C1 segment of cervical spinal cord (tissue), 14 donors: Measurements from ENCODE around the gene INPP4A.

ENCODE experiments used
- DNase-seq, 14 donors: peaks; one replicate each; lab custom pipeline; 2025; lab: John Stamatoyannopoulos, UW

INPP4A gene

DNA sequence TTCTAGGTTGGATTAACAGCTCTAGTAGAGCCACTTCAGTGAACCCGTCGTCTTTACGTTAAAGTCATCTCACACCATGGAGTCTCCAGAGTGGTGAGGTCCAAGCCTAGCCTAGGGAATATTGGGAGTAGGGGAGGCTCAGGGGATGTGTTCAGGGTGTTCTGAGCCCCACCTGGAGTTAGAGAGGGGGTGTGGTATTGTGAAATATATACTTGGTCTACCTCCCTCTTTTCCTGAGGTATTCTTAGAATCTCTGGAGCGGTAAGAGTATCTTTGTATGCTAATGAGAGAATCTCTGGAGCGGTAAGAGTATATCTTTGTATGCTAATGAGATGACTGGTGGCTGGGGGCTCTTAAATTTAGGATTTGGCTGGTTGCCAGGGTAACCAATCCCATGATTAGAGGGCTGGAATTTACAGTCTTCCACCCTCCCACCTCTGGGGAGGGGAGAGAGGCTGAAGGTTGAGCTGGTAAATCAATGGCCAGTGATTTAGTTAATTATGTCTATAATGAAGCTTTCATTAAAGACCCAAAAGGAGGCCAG lies 69.5 kb downstream of the INPP4A start:
- DNase-seq, result no peak

DNA sequence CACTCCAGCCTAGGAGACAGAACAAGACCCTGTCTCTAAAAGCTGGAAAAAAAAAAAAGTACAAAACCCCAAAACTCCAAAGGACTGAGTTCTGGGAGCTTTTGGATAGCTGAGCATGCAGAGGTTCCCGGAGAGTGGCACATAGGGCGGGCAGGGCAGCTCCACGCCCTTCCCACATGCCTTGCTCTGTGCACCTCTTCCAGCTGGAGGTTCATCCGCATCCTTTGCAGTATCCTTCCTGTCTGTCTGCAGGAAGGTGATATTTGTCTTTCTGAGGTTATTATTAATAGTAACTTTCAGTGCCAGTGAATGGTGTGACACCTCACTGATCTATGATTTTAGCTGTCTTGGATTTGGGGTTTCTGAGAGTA lies 70.2 kb downstream of the INPP4A start:
- DNase-seq, result no peak

DNA sequence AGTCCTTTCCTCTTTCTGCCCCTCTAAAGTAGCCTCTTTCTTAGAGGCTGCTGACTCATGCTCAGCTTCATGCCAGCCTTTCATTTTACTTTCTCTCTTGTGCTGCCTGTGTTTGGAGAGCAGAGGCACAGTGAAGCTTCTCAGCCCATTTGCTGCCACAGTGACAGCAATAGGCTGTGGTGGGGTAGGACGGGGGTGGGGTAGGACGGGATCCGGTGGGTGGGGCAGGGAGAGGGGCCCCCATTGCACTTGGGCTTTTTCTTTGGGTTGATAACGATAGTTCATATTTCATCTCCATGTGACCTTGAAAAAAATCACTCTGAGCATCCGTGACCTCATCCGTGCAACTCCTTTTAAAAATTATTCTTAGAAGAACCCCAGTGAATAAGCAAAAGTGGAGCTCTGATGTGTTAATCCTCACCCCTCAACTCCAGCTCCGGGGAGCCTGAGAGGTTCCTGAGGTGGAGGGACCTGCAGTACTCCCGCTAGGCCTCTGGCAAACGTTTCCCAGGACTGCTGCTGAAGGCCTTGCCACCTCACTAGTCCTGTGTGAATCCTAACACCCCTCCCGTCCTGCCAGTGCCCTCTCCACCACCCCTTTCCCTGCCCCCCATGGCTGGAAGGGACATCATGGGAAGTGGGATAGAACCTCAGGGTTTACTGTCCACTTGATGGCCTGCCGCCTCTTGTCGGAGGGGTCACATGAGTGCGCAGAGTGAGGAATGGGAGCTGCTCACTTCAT lies 70.8 kb downstream of the INPP4A start:
- peak in 1 of 14 donors; percentile 34 for DNase-seq

DNA sequence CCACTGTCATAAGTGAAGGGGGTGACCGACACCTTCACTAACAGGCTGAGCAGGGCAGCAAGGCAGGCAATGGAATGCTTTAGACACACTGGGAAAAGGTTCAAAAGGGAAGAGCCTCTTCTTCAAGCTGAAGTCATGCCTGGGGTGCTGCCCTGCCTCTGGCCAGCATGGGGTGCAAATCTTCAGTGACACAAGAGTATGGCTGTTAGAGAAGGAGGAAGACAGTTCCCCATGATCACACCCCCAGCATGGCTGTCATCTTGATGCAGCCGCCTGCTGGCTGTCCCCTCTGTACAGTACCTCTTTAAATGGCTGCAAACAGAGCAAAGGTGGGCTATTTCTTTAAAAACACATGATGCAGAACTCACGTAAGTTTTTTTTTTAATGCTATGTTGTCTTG lies 71.9 kb downstream of the INPP4A start:
- no peak for DNase-seq

DNA sequence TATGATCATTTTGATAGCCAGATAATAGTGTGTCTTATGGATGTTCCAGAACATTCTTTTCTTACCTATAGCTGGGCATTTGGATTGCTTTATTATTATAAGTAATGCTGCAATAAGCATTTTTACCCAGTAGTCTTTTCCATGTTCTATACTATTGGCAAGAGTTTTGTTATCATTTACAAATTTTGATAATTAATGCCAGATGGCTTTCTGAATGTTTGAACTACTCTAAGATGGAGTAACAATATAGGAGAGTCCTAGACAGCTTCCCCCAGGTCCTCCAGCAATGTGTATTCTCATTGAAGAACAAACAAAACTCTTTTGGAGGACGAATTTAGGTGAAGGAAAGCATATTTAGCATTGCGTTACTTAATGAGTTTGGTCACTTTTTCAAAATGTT lies 73.0 kb downstream of the INPP4A start:
- no peak for DNase-seq

DNA sequence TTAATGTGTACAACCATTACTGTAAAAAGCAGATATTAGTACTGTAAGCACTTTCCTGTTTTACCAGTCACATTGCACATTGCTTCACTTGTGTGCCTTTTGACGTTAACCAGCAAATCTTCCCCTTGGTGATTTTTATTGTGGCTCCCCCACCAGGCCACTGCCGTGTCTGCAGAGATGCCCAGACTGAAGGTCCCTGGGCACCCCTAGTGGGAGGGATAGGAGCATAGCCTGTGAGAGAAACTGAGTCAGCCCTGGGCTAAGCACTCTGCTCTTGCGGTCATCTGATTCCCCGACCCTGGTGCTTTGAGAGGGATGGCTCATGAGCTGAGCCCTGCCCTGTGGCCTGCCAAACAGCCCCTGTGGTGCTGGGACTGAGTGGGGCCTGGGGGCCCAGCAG lies 73.4 kb downstream of the INPP4A start:
- DNase-seq, result peak in 2 of 14 donors; percentile 15 to 33

DNA sequence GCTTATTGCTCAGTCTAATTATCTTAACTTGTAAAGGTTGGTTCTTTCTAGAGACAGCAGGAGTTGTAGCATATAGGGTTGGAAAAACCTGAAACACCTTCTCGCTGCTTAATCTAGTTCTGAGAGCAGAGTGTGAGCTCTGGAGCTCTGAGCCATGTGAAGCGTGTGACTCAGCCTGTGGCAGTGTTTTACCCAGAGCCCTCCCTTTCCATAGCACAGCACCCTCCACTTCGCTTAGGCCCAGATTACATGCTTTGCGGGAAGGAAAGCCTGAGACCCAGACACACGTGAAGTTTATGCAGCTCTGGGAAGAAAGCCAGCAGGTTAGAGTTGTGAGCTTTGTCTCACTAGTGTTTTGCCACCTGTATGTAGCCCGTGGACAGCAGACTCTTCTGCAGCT lies 74.5 kb downstream of the INPP4A start:
- peak in 1 of 14 donors; percentile 40 for DNase-seq

DNA sequence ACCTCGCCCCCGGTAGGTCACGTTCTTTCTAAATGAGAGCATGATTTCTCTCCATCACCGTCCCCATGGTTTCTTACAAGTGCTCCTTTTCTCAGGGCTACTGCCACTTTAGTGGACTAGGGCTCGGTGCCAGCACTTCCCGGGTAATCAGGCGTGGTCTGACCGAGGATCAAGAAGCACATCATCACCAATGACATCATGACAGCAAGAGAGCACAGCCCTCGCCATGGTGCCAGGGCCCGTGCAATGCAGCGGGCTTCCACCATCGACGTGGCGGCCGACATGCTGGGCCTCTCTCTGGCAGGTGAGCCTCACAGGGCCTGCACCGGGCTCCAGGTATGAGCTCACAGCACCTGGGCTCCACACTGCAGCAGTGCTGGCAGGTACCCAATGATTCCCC lies 75.2 kb downstream of the INPP4A start:
- DNase-seq, result peak in 1 of 14 donors; percentile 31

DNA sequence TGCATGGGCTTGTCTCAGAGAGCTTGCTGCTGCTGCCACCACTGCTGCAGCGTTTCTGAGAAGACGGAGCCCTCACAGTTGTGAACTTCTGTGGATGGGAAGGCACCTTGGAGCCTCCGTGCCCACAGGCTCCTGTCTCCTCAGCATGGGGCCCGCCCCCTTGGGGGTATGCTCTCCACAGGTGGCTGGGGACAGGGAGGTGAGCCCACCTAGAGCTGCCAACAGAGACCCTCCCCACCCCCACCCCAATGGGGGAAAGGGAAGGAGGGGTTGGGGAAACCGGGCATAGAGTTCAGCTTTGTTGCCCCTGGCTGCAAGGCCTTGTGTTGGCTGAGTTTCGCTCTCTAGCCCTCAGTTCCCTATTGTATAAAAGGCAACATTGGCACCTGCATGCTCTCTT lies 76.1 kb downstream of the INPP4A start:
- DNase-seq, result no peak

DNA sequence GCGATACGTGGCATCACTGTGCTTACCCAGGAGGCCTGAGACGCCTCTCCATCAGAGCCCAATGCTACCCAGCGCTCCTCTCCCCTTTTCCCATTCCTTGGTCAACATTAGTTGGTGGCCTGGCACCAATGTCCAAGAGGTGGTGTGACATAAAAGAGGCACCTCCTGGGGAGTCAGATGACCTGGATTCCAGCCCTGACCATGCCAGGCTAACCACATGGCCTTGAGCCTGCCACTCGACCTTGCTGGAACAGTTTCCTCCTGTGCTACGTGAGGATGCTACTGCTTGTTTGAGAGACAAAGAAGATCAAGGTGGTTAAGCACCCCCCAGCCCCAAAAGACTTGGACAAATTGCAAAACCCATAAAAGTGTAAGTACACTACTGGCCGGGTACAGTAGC lies 76.6 kb downstream of the INPP4A start:
- peak in 1 of 14 donors; percentile 72 for DNase-seq

DNA sequence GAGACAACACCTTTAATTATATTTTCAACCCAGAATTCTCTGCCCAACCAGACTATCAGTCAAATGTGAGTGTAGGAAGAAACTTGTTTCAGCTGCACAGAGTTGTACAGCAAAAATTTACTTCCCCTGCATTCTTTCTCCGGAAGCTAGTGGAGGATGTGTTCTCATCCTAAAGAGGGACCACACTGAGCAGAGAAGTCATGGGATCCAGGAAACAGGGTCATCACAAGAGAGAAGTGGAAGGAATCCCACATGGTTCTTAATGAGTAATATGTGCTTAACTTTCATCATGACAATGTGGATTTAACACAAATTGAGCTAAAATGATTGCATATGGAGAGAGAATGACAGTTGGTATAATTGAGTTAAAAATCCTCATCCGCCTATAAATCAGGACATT lies 78.2 kb downstream of the INPP4A start:
- DNase-seq, result no peak

DNA sequence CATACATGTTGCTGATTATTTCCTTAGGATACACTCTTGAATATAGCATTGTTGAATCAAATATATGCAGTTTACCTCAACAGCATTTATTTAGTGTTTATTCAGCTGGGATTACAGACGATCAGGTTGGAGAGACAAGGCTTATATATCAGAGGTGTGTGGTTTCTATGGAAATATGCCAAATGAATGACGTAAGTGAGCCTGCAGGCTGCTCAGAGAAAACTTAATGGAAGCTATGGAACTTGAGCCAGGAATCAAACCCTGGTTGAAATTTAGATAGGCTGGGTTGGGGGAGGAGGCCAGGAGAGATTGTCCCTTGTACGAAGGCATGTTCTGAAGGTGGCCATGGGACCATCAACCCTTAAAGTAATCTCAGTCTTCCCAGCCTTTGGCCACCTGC lies 79.5 kb downstream of the INPP4A start:
- DNase-seq, result peak in 1 of 14 donors; percentile 31

DNA sequence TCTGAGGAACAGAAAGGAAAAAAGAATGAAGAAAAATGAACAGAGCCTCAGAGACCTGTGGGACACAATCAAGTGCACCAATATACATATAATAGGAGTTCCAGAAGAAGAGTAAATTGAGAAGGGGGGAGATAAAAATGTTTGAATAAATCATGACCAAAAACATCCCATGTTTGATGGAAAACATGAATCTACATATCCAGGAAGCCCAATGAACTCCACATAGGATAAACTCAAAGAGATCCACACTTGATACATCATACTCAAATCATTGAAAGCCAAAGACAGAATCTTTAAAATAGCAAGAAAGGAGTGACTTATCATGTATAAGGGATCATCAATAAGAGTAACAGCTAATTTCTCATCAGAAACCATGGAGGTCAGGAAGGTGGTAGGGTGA lies 83.7 kb downstream of the INPP4A start:
- DNase-seq, result no peak

DNA sequence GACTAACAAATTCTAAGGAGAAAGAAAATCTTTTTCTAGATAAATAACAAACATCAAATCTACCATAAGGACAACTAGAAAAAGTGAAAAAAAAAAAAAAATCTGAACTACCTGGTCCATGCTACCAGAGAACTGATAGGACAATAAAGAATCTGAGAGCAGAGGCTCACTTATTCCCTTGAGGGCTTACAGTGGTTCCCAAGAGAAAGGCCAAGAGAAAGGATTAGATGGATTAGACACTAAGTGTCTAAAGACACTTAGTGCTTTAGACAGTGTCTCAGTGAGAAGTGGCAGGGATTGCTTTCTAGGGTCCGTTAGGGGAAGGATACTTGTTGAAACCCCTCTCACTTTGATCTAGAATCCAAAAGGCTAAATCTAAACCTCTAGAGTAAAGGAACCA lies 85.5 kb downstream of the INPP4A start:
- DNase-seq, result no peak

DNA sequence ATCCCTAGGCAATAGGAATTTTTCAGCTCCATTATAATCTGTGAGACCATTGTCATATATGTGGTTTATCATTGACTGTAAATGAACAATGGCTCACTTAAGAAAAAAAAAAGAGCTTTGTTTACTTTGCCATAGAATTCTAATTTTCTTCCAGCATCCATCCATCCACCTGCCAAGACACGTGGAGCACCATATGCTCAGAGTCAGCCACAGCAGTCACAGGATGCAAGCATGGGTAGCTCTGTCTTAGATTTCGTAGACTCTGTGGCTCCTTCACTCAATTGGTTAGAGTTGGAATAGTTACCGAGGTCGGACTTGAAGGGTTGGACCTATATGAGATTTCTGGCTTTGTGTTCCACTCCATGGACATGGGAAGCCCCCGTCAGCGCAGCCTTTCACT lies 88.1 kb downstream of the INPP4A start:
- peak in 1 of 14 donors; percentile 87 for DNase-seq

DNA sequence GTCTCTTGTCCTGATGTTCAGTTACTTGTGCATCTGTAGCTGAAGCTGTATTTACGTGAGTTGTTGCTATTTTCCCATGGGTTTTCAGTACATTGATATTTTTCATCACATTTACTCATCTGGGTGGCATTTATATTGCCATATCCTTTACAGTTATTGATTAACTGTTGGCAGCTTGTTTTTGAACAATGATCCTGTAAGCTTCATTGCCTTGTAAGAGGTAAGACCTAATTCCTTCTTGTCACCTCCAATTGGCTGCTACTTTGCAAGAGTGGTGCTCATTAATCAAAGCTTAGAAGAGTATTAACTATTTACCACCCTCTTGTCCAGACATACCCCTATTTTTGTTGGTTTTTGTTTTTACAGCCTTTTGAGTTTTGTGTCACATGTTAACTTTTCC lies 88.9 kb downstream of the INPP4A start:
- no peak for DNase-seq

DNA sequence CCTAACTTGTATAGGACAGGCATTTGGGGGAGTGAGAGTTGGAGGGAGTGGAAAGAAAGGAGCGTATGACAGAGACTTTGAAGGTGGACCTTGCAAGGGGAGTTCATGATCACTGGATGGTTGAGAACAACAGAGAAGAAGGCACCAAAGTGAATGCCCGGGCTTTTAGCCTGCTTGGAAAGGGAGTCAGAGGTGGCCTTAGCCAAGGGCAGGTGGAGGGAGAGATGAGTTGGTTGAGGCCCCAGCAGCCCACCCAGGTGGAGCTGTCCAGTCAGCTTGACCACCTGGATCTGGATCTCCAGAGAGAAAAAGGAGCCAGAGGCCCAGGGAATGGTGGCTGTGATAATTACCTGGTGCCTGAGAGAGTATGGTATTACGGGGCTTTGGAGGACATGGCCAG lies 90.1 kb downstream of the INPP4A start:
- no peak for DNase-seq

DNA sequence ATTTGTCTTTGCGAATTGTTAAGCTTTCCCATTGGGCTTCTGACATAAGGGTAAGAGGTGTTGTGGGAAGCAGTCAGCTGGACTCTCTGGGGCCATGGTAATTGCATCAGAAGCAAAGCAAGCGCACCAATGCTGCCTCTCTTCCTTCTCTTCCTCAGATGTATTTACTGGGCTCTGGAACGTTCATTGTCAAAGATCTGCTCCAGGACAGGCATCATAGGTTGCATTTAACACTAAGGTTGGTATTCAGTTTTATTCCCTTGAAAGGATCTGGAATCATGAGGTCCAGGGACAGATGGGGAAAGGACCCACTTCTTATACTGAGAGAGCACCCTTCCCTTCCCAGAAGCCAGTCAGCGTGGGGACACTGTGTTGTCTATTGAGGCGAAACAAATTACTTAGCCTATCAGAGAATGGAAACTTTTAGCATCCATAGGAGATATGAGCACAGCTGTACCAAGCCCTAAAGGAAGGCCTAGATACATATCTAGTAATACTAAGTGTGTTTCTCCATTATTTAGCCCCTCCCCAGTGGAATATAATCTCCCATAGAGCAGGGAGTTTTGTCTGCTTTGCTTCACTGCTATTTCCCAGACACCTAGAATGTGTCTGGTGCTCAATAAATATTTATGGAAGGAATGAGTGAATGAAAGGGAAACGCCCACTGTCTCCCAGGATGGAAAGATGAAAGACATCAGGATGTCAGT lies 91.5 kb downstream of the INPP4A start:
- no peak for DNase-seq

DNA sequence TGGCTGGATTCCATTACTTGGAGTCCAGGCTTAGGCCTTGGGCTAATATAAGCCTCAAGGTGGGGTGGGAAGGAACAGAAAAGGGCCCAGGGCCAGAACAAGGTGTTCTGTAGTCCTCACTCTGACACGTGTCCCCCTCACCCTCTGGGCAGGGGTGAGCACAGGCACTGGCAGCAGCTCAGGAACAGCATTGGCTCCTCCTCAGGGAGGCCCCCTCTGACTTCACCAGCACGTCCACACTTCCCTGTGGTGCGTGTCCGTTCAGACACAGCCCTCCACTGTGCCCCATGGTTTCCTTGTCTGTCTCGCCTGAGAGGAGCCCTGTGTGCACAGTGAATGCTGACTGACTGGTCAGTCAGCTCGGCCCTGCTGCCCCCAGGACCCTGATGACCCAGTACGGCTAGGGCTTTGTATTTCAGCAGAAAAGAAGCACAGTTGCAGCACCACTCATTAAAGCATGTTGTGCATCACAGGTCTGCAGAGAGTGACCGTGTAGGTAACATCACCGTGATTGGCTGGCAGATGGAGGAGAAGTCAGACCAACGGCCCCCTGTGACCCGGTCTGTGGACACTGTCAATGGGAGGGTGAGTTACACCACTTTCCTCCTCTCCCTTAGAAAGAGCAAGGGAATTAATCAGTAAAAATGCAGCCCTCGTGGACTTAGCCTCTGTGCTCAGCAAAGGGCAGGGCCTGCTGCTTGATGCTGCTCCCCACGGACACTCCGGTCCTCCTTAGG lies 92.9 kb downstream of the INPP4A start:
- peak in 1 of 14 donors; percentile 24 for DNase-seq

DNA sequence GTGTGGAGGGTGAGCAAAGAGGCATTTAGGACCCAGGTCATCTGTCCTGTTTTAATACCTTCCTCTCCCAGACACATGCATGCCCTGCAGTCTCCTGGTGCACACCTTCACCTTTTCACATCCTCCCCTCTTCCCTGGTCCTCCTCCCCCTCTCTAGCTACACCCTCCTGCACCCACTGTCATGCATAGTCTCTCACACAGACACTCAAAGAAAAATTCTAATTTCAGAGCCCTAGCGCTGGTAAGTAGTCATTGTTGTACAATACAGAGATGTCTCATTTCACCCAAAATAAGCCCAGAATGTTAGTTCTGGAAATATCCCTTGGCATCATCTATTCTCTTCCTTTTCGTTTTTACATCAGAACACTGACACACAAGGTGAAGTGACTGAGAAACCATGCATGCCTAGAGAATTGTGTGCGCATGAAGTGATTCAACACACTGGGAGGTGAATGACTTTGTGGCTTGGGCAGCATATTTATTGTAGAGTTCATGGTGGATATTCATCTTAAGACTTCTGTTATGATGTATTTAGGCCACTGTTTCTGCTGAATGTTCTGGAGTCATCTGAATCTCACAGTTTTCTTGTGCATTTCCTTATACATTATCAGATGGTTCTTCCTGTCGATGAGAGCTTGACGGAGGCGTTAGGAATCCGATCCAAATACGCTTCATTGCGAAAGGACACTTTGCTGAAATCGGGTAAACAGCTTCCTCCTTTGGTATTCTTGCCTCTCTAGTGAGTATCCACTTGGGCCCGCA lies 93.8 kb downstream of the INPP4A start:
- no peak for DNase-seq

DNA sequence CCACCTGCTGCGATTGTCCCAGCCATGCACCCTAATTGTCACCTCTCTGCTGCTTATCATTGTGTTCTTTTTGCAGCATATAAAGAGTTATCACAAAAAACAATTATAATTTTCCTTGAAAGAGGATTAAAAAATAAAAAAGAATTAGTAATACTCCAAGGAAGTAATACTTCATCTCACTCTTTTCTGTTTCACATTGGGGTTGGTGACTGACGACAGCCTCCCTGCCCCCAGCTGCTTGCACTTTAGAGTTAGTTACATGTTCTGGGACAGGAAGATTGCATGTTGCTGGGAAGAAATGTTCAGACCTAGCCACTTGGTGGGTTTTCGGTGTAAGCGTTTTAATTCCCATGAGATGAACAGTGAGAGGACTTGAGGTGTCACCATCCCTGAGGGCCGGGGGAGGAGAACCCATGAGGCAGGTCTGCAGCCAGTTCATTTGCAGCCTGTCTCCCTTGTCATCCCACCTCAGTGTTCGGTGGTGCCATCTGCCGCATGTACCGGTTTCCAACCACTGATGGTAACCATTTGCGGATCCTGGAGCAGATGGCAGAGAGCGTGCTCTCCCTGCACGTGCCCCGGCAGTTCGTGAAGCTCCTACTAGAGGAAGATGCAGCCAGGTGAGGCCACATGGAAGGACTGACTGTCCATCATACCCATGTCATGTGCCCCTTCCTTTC lies 94.5 kb downstream of the INPP4A start:
- peak in 2 of 14 donors; percentile 23 to 90 for DNase-seq
